Body of pancreas (tissue), 4 donors: ENCODE data around the gene SSR2. TPM values are rescaled to one million over a fixed set of nuclear protein-coding genes. Genes with fewer than 3 reads are reported as not detected.

Source experiments
- ATAC-seq: fragments of 150-250 bp; one replicate; pipeline ENCODE4 v1.9.1; 2016
- DNase-seq, 4 donors: peaks; one replicate each; pipeline ENCODE4 v3.0.0-alpha.2; 2019
- H3K27ac ChIP-seq, 4 donors: fragments of 200-600 bp; sonication (generic); 1 replicate in 3 of 4; 2 replicates in 1 of 4; pipeline versions ENCODE4 v1.5.1 to v1.6.1; 2016 to 2019; ENCODE audit warnings: mild to moderate bottlenecking in 1 of 4, mixed read lengths in 1 of 4, moderate library complexity in 1 of 4
- H3K27me3 ChIP-seq, 2 donors: fragments of 200-600 bp; sonication (generic); one replicate each; pipeline ENCODE4 v1.6.0; 2016; ENCODE audit warnings: mild to moderate bottlenecking in 1 of 2
- H3K36me3 ChIP-seq, 2 donors: fragments of 200-600 bp; sonication (generic); replicated peaks in 1 of 2; 2 replicates each; pipeline ENCODE4 v1.5.1; 2016; ENCODE audit warnings: low read depth in 2 of 2; ENCODE audit not compliant: insufficient read depth in 1 of 2
- H3K4me1 ChIP-seq: fragments of 200-600 bp; sonication (generic); one replicate; pipeline ENCODE4 v1.6.0; 2016
- H3K4me3 ChIP-seq, 2 donors: fragments of 200-600 bp; sonication (generic); 1 replicate in 1 of 2; 2 replicates in 1 of 2; pipeline ENCODE4 v1.5.1; 2016 to 2019
- H3K9me3 ChIP-seq, 3 donors: fragments of 200-600 bp; sonication (generic); 1 replicate in 2 of 3; 2 replicates in 1 of 3; pipeline ENCODE4 v1.5.1; 2016
- CTCF ChIP-seq, 7 experiments: fragments of 450-650 bp in 4 of 7; fragments of 200-600 bp in 3 of 7; sonication (generic) in 3 of 7; IDR thresholded peaks; one replicate each; pipeline ENCODE4 v1.5.1; 2016 to 2019; ENCODE audit warnings: antibody characterized with exemption in 7 of 7
- POLR2A ChIP-seq, 3 donors: fragments of 450-650 bp; IDR thresholded peaks; one replicate each; pipeline ENCODE4 v1.6.1; 2016; ENCODE audit warnings: antibody characterized with exemption in 3 of 3, mild to moderate bottlenecking in 2 of 3
- WGBS, 2 donors: methylation state at CpG; one replicate each; pipeline ENCODE4 v1.1.5; 2017; 5-methylcytosine and 5-hydroxymethylcytosine counted together
- intact Hi-C: fragments of 100-400 bp; cut with DNase I; formaldehyde crosslinking; loops from one replicate; pipeline ENCODE4 v1.15.1; 2023
- total RNA-seq, 2 donors: library from RNA; depleted of rRNA; stranded (reverse); fragments of >200 nt; gene quantifications; one replicate each; pipeline ENCODE4 v1.1.0, GENCODE V29; 2016

SSR2 gene
- total RNA-seq, result 100 to 1,000 TPM; 179 to 291 TPM

DNA sequence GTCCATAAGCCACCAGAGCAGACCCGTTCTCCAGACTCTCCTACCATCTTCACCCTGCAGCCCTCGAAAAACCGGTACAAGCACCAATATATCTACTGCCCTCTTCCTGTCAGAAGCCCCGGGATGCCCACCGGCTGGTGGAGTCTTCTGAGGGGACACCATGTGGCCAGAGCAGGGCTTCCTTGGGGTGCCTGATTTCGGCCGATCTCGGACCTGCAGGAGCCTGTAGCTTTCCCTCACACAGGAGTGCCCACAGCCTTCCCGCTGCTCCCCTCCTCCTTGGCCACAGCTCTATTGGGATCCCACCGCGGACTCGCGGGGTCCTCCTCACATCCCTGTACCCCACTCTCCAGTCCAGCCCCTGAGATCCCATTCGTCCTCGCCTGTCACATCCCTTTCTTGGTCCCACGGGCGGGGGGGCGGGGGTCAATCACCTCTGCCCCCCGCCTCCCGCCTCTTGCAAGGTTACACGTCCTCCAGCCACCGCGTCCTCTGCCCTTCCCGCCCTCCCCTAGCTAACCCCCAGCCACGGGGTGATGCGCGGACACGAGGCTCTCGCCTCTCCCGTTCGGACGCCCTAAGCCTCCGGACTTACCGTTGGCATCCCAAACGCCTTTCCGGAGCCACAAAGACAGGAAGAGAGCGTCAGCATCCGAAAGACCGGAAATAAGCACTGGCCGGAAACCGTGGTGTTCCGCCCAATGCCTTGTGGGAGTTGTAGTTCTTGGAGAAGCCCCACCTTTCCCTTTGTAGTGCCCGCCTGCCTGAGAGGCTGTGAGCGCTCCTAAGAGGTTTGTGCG is at the start of gene SSR2:
SSR2 (minus strand) TSS at position 659 of the 800 bp plus-strand sequence. CDS start 784 bp downstream, outside the sequence.
- Histone ChIP-seq H3K27ac (peak within 1 kb of the TSS; percentile 59 to 90 (median 81)), H3K27me3 (no peaks in the 10 kb centered on the region), H3K4me3 (peak within 1 kb of the TSS; percentile 81 to 85), H3K36me3 (peaks cover 0 to 12% of the 10 kb centered on the region in 2 donors), H3K9me3 (no peaks in the 10 kb centered on the region), H3K4me1 (peaks cover 18% of the 10 kb centered on the region)
- intact Hi-C loops, result no loop called here
- TF ChIP-seq CTCF (IDR thresholded peaks at IDR 0.05) (no peak), POLR2A (IDR thresholded peaks at IDR 0.05) (peak; percentile 26 to 67 (median 62))
- DNase-seq (peak; percentile 86 to 91 (median 88)), ATAC-seq (peak; percentile 96)
- 0 to 1% methylated on average over 23 to 44 of the region's 45 CpGs for WGBS, 2 donors

- DNase-seq (no peak), ATAC-seq (no peak)
- H3K9me3 ChIP-seq, result no peaks in the 10 kb centered on the region
- H3K36me3 ChIP-seq, result peaks cover 0 to 2% of the 10 kb centered on the region in 2 donors
- TF ChIP-seq CTCF (IDR thresholded peaks at IDR 0.05) (no peak), POLR2A (IDR thresholded peaks at IDR 0.05) (no peak)
- H3K4me1 ChIP-seq, result peaks cover 4% of the 10 kb centered on the region
- H3K27ac ChIP-seq, result no peak overlapping the region
- WGBS, 2 donors, result 31 to 46% methylated on average over 3 to 4 of the region's 4 CpGs
- H3K27me3 ChIP-seq, result no peaks in the 10 kb centered on the region
- no peak overlapping the region for H3K4me3 ChIP-seq
- intact Hi-C loops, result no loop called here
Observed at GRCh38 chr1:156070548-156070947, 49.8 kb upstream of the SSR2 start.

DNA sequence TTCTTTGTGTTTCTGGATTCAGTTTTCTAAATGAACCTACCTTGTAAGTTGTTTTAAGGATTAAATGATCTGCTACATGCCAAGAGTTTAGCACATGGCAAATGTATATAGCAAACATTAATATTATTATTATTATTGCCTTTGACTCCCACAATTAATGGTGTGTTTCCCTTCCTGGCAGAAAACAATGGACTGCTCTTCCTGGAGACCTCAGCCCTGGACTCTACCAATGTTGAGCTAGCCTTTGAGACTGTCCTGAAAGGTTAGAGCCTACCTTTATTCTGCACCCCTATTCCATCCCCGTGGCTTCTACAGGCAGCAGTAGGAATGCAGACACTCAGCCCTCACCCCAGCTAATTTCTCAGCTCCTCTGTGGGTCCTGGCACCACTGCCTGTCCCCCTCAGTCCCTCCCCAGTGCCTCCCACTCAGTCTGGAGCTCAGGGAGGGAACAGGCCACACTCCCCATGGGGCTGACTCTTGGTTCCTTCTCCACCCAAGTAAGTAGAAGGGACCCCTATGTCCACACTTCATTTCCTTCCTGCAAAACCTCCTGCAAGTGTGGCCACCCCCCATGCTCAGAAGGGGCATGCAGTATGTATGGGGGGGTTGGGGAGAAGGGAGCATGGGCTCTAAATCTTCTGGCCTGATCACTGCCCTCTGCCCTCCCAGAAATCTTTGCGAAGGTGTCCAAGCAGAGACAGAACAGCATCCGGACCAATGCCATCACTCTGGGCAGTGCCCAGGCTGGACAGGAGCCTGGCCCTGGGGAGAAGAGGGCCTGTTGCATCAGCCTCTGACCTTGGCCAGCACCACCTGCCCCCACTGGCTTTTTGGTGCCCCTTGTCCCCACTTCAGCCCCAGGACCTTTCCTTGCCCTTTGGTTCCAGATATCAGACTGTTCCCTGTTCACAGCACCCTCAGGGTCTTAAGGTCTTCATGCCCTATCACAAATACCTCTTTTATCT is 49.0 kb upstream of the SSR2 start:
- intact Hi-C loops, result no loop called here
- DNase-seq, result no peak
- TF ChIP-seq POLR2A (IDR thresholded peaks at IDR 0.05) (no peak), CTCF (IDR thresholded peaks at IDR 0.05) (no peak)
- Histone ChIP-seq H3K4me1 (no peaks in the 10 kb centered on the region), H3K36me3 (peaks cover 0 to 2% of the 10 kb centered on the region in 2 donors), H3K27me3 (no peaks in the 10 kb centered on the region), H3K27ac (no peak overlapping the region), H3K4me3 (no peak overlapping the region), H3K9me3 (no peaks in the 10 kb centered on the region)
- 68 to 92% methylated on average over 2 to 3 of the region's 3 CpGs for WGBS, 2 donors
- no peak for ATAC-seq

- ATAC-seq (no peak), DNase-seq (no peak)
- H3K36me3 ChIP-seq, result peaks cover 0 to 2% of the 10 kb centered on the region in 2 donors
- peaks cover 14% of the 10 kb centered on the region for H3K4me1 ChIP-seq
- 78 to 80% methylated on average over 2 of the region's 2 CpGs for WGBS, 2 donors
- TF ChIP-seq POLR2A (IDR thresholded peaks at IDR 0.05), result no peak
- no peak for TF ChIP-seq CTCF (IDR thresholded peaks at IDR 0.05)
- no peak overlapping the region for H3K4me3 ChIP-seq
- H3K27me3 ChIP-seq, result no peaks in the 10 kb centered on the region
- H3K9me3 ChIP-seq, result no peaks in the 10 kb centered on the region
- intact Hi-C loops, result no loop called here
- H3K27ac ChIP-seq, result no peak overlapping the region
Observed at GRCh38 chr1:156067262-156067661, 46.5 kb upstream of the SSR2 start.
